GM23338 (cell line): Measurements from ENCODE around the gene CACNA2D4. TPM values are rescaled to one million over a fixed set of nuclear protein-coding genes. Genes with fewer than 3 reads are reported as not detected.

Source experiments
- ATAC-seq: fragments of 200-7000 bp; cut with Tn5 transposase; 3 replicates; pipeline ENCODE4 v1.9.1; 2020
- DNase-seq: peaks from one replicate; pipeline ENCODE4 v3.0.0-alpha.2; 2015; ENCODE audit warnings: low spot score
- H2AFZ ChIP-seq: fragments of 200-600 bp; sonication (generic); 2 replicates; pipeline ENCODE4 v1.8.0; 2016; ENCODE audit warnings: antibody characterized with exemption, mild to moderate bottlenecking, moderate library complexity
- H3F3A ChIP-seq: fragments of 200-600 bp; sonication (generic); replicated peaks from 2 replicates; pipeline ENCODE4 v1.8.0; 2017; ENCODE audit warnings: antibody characterized with exemption, mixed run types, low read depth
- H3K27ac ChIP-seq: fragments of 200-600 bp; sonication (generic); 2 replicates; pipeline ENCODE4 v1.6.1; 2016; ENCODE audit warnings: low read depth
- H3K27me3 ChIP-seq: fragments of 200-600 bp; sonication (generic); 2 replicates; pipeline ENCODE4 v1.8.0; 2016; ENCODE audit warnings: mild to moderate bottlenecking, mixed run types, moderate library complexity; ENCODE audit not compliant: insufficient read depth
- H3K36me3 ChIP-seq: fragments of 200-600 bp; sonication (generic); 2 replicates; pipeline ENCODE4 v1.8.0; 2016; ENCODE audit warnings: mild to moderate bottlenecking; ENCODE audit not compliant: insufficient read depth
- H3K4me1 ChIP-seq: fragments of 200-600 bp; sonication (generic); 2 replicates; pipeline ENCODE4 v1.8.0; 2016; ENCODE audit warnings: mild to moderate bottlenecking, moderate library complexity; ENCODE audit not compliant: insufficient read depth
- H3K4me2 ChIP-seq: fragments of 200-600 bp; sonication (generic); 2 replicates; pipeline ENCODE4 v1.7.1; 2017; ENCODE audit warnings: mixed run types
- H3K4me3 ChIP-seq: fragments of 200-600 bp; sonication (generic); 2 replicates; pipeline ENCODE4 v1.6.1; 2016; ENCODE audit warnings: mixed run types
- H3K79me2 ChIP-seq: fragments of 200-600 bp; sonication (generic); replicated peaks from 2 replicates; pipeline ENCODE4 v1.8.0; 2017; ENCODE audit warnings: mild to moderate bottlenecking; ENCODE audit not compliant: insufficient read depth
- H3K9me2 ChIP-seq: fragments of 200-600 bp; sonication (generic); 2 replicates; pipeline ENCODE4 v1.8.0; 2017; ENCODE audit not compliant: insufficient read depth
- H4K20me1 ChIP-seq: fragments of 200-600 bp; sonication (generic); replicated peaks from 2 replicates; pipeline ENCODE4 v1.8.0; 2017; ENCODE audit warnings: mild to moderate bottlenecking; ENCODE audit not compliant: insufficient read depth
- H3K27ac Mint-ChIP-seq: 2 replicates; pipeline ENCODE4 v1.8.0; 2020; ENCODE audit warnings: inconsistent platforms, mild to moderate bottlenecking, moderate library complexity, mixed read lengths
- H3K27me3 Mint-ChIP-seq: 3 replicates; pipeline ENCODE4 v1.8.0; 2022; ENCODE audit warnings: low read depth, mild to moderate bottlenecking, moderate library complexity, mixed read lengths, inconsistent platforms; ENCODE audit not compliant: insufficient read depth, poor library complexity
- H3K36me3 Mint-ChIP-seq: 3 replicates; pipeline ENCODE4 v1.8.0; 2021; ENCODE audit warnings: low read depth, mild to moderate bottlenecking, inconsistent platforms, moderate library complexity, mixed read lengths
- H3K4me1 Mint-ChIP-seq: 3 replicates; pipeline ENCODE4 v1.8.0; 2020; ENCODE audit warnings: mild to moderate bottlenecking, inconsistent platforms, mixed read lengths
- H3K4me3 Mint-ChIP-seq: 3 replicates; pipeline ENCODE4 v1.8.0; 2021; ENCODE audit warnings: moderate library complexity, mild to moderate bottlenecking, inconsistent platforms, mixed read lengths
- H3K9me3 Mint-ChIP-seq: 3 replicates; pipeline ENCODE4 v1.8.0; 2020; ENCODE audit warnings: moderate library complexity, mild to moderate bottlenecking, inconsistent platforms, mixed read lengths
- EZH2 ChIP-seq: fragments of 200-600 bp; sonication (generic); IDR thresholded peaks from one replicate; pipeline ENCODE4 v1.8.0; 2017; ENCODE audit warnings: antibody characterized with exemption, mild to moderate bottlenecking, low read depth; ENCODE audit not compliant: unreplicated experiment
- NANOG ChIP-seq: IDR thresholded peaks from 2 replicates; pipeline ENCODE4 v1.6.1; 2016; ENCODE audit warnings: antibody characterized with exemption, borderline replicate concordance
- POLR2AphosphoS5 ChIP-seq: IDR thresholded peaks from 2 replicates; pipeline ENCODE4 v1.6.1; 2016; ENCODE audit warnings: antibody characterized with exemption, low read depth
- ZNF331 ChIP-seq: fragments of 250-450 bp; sonication (Bioruptor Pico); IDR thresholded peaks from 2 replicates; pipeline ENCODE4 v1.5.0; 2020; ENCODE audit warnings: low read depth, mild to moderate bottlenecking, moderate library complexity
- polyA plus RNA-seq: library from polyadenylated mRNA; unstranded; fragments of >200 nt; fragmentation: Nextera tagmentation; extraction: Ambion mirVana; gene quantifications from 2 replicates; pipeline ENCODE4 v1.2.1, GENCODE V29; 2016
- total RNA-seq: library from RNA; depleted of rRNA; stranded (reverse); fragments of >200 nt; shearing (Covaris generic); gene quantifications from 2 replicates; pipeline ENCODE4 v1.2.3, GENCODE V29; 2014
- TF ChIP-seq, protein P1 (sequence below): fragments of 250-450 bp; sonication (Bioruptor Pico); IDR thresholded peaks from 2 replicates; pipeline ENCODE4 v1.5.0; 2020; ENCODE audit warnings: mild to moderate bottlenecking, moderate library complexity
- TF ChIP-seq, protein P2 (sequence below): IDR thresholded peaks from 2 replicates; pipeline ENCODE4 v1.6.1; 2016; ENCODE audit warnings: antibody characterized with exemption

CACNA2D4 gene
- total and polyA plus RNA-seq, 2 experiments from 2014 or later, result 0.07 to 0.24 TPM

DNA sequence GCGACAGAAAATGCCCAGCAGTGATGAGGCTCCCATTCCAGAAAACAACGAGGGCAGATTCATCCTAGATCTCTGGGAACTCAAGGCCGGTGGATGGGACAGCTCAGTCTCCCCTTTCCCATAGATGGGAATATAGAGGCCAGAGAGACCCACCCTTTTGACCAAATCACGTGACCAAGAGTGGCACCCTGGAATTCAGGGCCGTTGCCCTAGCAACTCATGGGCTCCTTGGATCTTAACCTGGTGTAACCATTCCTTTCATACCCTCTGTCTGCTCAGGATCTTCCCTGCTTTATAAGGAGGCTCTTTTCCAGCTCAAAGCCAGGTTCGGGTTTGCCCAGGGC lies 106.5 kb downstream of the CACNA2D4 start:
- DNase-seq (no peak), ATAC-seq (no peak)
- Histone ChIP-seq H2AFZ (no peak overlapping the region), H3F3A (no peaks in the 10 kb centered on the region), H4K20me1 (no peaks in the 10 kb centered on the region), H3K4me2 (no peak overlapping the region), H3K27me3 (no peaks in the 10 kb centered on the region), H3K79me2 (no peaks in the 10 kb centered on the region), H3K9me2 (no peaks in the 10 kb centered on the region), H3K4me1 (no peaks in the 10 kb centered on the region), H3K4me3 (no peak overlapping the region), H3K36me3 (no peaks in the 10 kb centered on the region), H3K27ac (no peak overlapping the region)
- no peaks in the 10 kb centered on the region; the same call in 1 of the 3 replicates for H3K9me3 Mint-ChIP-seq
- no peaks in the 10 kb centered on the region; the same call in 2 of the 3 replicates for H3K4me1 Mint-ChIP-seq
- TF ChIP-seq ZNF331 (CRISPR knock-in tag) (no peak), NANOG (no peak)
- no peak overlapping the region for H3K4me3 Mint-ChIP-seq
- H3K36me3 Mint-ChIP-seq, result no peaks in the 10 kb centered on the region
- H3K27me3 Mint-ChIP-seq, result peaks cover 6% of the 10 kb centered on the region
- H3K27ac Mint-ChIP-seq, result no peak overlapping the region

DNA sequence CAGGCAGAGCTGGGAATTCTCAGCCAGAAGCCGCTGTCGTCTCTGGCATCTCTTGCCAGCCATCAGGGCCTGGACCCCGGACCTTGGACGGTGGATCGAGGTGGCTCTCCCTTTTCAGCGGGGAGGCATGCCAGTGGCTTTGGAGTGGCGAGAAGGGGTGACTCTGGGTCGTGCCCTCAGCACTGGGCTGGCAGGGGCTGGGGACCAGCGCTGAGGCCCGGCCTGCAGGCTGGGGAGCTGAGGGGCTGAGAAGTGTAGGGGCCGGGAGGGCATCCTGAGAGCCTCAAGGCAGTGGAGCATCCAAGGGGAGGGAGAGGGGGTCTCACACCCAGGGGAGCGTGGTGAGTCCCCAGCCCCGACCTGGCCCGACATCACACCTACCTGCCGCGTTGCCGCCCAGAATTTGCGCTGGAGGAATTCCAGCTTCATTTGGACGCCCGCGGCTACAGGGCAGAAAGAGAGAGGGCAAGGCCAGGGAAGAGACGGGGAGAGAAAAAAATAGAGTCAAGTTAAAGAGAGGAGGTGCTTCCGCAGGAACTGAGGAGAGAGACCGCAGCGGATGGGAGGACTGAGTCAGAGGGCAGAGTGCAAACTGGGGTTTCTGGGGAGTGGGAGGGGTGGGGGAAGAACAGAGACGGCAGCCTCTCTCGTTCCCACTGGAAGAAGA lies 107.0 kb downstream of the CACNA2D4 start:
- Mint-ChIP-seq H3K27ac (no peak overlapping the region), H3K27me3 (peaks cover 6% of the 10 kb centered on the region)

DNA sequence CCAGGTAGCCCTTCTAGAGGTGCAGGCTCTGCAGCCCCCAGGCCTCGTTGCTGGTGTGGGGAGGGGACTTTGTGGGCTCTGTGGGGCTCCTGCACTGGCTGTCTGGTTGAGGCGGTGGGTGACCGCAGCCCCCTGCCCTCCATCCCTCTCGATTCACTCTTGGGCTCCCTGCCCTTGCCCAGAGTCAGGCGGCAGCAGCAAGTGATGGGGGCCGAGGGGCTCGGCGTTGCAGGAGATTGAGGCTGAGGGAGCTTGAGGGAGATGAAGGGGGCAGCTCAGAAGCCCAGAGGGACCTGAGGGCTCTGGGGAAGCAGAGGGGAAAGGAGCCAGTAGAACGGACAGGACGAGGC lies 107.5 kb downstream of the CACNA2D4 start:
- DNase-seq, result no peak
- H3K4me1 Mint-ChIP-seq, result no peaks in the 10 kb centered on the region; the same call in 2 of the 3 replicates
- TF ChIP-seq, protein P1, sequence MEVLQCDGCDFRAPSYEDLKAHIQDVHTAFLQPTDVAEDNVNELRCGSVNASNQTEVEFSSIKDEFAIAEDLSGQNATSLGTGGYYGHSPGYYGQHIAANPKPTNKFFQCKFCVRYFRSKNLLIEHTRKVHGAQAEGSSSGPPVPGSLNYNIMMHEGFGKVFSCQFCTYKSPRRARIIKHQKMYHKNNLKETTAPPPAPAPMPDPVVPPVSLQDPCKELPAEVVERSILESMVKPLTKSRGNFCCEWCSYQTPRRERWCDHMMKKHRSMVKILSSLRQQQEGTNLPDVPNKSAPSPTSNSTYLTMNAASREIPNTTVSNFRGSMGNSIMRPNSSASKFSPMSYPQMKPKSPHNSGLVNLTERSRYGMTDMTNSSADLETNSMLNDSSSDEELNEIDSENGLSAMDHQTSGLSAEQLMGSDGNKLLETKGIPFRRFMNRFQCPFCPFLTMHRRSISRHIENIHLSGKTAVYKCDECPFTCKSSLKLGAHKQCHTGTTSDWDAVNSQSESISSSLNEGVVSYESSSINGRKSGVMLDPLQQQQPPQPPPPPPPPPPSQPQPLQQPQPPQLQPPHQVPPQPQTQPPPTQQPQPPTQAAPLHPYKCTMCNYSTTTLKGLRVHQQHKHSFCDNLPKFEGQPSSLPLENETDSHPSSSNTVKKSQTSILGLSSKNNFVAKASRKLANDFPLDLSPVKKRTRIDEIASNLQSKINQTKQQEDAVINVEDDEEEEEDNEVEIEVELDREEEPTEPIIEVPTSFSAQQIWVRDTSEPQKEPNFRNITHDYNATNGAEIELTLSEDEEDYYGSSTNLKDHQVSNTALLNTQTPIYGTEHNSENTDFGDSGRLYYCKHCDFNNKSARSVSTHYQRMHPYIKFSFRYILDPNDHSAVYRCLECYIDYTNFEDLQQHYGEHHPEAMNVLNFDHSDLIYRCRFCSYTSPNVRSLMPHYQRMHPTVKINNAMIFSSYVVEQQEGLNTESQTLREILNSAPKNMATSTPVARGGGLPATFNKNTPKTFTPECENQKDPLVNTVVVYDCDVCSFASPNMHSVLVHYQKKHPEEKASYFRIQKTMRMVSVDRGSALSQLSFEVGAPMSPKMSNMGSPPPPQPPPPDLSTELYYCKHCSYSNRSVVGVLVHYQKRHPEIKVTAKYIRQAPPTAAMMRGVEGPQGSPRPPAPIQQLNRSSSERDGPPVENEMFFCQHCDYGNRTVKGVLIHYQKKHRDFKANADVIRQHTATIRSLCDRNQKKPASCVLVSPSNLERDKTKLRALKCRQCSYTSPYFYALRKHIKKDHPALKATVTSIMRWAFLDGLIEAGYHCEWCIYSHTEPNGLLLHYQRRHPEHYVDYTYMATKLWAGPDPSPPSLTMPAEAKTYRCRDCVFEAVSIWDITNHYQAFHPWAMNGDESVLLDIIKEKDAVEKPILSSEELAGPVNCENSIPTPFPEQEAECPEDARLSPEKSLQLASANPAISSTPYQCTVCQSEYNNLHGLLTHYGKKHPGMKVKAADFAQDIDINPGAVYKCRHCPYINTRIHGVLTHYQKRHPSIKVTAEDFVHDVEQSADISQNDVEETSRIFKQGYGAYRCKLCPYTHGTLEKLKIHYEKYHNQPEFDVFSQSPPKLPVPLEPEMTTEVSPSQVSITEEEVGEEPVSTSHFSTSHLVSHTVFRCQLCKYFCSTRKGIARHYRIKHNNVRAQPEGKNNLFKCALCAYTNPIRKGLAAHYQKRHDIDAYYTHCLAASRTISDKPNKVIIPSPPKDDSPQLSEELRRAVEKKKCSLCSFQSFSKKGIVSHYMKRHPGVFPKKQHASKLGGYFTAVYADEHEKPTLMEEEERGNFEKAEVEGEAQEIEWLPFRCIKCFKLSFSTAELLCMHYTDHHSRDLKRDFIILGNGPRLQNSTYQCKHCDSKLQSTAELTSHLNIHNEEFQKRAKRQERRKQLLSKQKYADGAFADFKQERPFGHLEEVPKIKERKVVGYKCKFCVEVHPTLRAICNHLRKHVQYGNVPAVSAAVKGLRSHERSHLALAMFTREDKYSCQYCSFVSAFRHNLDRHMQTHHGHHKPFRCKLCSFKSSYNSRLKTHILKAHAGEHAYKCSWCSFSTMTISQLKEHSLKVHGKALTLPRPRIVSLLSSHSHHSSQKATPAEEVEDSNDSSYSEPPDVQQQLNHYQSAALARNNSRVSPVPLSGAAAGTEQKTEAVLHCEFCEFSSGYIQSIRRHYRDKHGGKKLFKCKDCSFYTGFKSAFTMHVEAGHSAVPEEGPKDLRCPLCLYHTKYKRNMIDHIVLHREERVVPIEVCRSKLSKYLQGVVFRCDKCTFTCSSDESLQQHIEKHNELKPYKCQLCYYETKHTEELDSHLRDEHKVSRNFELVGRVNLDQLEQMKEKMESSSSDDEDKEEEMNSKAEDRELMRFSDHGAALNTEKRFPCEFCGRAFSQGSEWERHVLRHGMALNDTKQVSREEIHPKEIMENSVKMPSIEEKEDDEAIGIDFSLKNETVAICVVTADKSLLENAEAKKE (CRISPR knock-in tag), result no peak
- no peak for TF ChIP-seq EZH2

More for the DNA sequence above, 107.0 kb downstream of the CACNA2D4 start:
- Histone ChIP-seq H3K79me2 (no peaks in the 10 kb centered on the region), H3K4me3 (no peak overlapping the region), H3F3A (no peaks in the 10 kb centered on the region), H3K9me2 (no peaks in the 10 kb centered on the region), H4K20me1 (no peaks in the 10 kb centered on the region), H2AFZ (no peak overlapping the region), H3K4me1 (no peaks in the 10 kb centered on the region), H3K27me3 (no peaks in the 10 kb centered on the region), H3K36me3 (no peaks in the 10 kb centered on the region), H3K4me2 (no peak overlapping the region), H3K27ac (no peak overlapping the region)
- no peak for DNase-seq
- TF ChIP-seq, protein P2, sequence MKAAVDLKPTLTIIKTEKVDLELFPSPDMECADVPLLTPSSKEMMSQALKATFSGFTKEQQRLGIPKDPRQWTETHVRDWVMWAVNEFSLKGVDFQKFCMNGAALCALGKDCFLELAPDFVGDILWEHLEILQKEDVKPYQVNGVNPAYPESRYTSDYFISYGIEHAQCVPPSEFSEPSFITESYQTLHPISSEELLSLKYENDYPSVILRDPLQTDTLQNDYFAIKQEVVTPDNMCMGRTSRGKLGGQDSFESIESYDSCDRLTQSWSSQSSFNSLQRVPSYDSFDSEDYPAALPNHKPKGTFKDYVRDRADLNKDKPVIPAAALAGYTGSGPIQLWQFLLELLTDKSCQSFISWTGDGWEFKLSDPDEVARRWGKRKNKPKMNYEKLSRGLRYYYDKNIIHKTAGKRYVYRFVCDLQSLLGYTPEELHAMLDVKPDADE, result no peak
- no peak for TF ChIP-seq POLR2AphosphoS5
- no peak for TF ChIP-seq EZH2
- Mint-ChIP-seq H3K4me3 (no peak overlapping the region), H3K4me1 (no peaks in the 10 kb centered on the region; the same call in 2 of the 3 replicates), H3K9me3 (no peaks in the 10 kb centered on the region; the same call in 2 of the 3 replicates), H3K36me3 (no peaks in the 10 kb centered on the region)
- ATAC-seq, result no peak

More for the DNA sequence above, 107.5 kb downstream of the CACNA2D4 start:
- no peaks in the 10 kb centered on the region for H3K27me3 ChIP-seq
- Mint-ChIP-seq H3K4me3 (no peak overlapping the region), H3K36me3 (no peaks in the 10 kb centered on the region), H3K27me3 (peaks cover 6% of the 10 kb centered on the region), H3K27ac (no peak overlapping the region), H3K9me3 (no peaks in the 10 kb centered on the region; the same call in 2 of the 3 replicates)
- ATAC-seq, result no peak
- H3K9me2 ChIP-seq, result no peaks in the 10 kb centered on the region
- H3K79me2 ChIP-seq, result no peaks in the 10 kb centered on the region
- H3K27ac ChIP-seq, result no peak overlapping the region
- H3K36me3 ChIP-seq, result no peaks in the 10 kb centered on the region
- no peaks in the 10 kb centered on the region for H4K20me1 ChIP-seq
- H2AFZ ChIP-seq, result no peak overlapping the region
- no peak overlapping the region for H3K4me3 ChIP-seq
- no peak overlapping the region for H3K4me2 ChIP-seq
- no peaks in the 10 kb centered on the region for H3F3A ChIP-seq
- no peaks in the 10 kb centered on the region for H3K4me1 ChIP-seq
